GM06990 (cell line): ENCODE results near the gene OR4D1.

ENCODE experiments used
- DNase-seq: peaks from one replicate; pipeline ENCODE4 v3.0.0-alpha.2; 2011; ENCODE audit not compliant: insufficient read length; ENCODE audit errors: extremely low read depth
- H3K27me3 ChIP-seq: replicated peaks from 2 replicates; pipeline ENCODE4 v1.6.0; 2011; ENCODE audit warnings: low read length; ENCODE audit not compliant: control insufficient read depth, insufficient read depth
- H3K36me3 ChIP-seq: 2 replicates; pipeline ENCODE4 v1.5.1; 2011; ENCODE audit warnings: low read length; ENCODE audit not compliant: control insufficient read depth, insufficient read depth
- H3K4me3 ChIP-seq: replicated peaks from 2 replicates; pipeline ENCODE4 v1.5.1; 2011; ENCODE audit warnings: low read depth, mild to moderate bottlenecking, control low read depth, low read length
- TF ChIP-seq, protein P1 (sequence below): IDR thresholded peaks from 2 replicates; pipeline ENCODE4 v1.5.1; 2011; ENCODE audit warnings: low read length, control low read depth, mild to moderate bottlenecking, inconsistent platforms; ENCODE audit not compliant: insufficient read depth, poor library complexity, severe bottlenecking

Gene OR4D1

DNA sequence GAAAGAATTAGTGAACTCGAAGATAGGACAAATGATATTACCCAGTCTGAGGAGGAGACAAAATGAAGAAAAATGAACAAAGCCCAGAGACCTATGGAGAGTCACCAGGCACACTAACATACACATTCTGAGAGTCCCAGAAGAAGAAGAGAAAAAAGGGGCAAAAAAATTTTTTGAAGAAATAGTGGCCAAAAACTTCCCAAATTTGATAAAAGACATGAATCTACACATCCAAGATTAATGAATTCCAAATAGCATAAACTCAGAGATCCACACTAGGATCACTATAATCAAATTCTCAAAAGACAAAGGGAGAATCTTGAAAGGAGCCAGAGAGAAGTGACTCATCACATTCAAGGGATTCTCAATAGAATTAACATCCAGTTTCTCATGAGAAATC is 3.4 kb upstream of the OR4D1 start:
- no peaks in the 10 kb centered on the region for H3K27me3 ChIP-seq
- no peak for DNase-seq
- H3K4me3 ChIP-seq: no peak overlapping the region
- no peaks in the 10 kb centered on the region for H3K36me3 ChIP-seq
- TF ChIP-seq, protein P1, sequence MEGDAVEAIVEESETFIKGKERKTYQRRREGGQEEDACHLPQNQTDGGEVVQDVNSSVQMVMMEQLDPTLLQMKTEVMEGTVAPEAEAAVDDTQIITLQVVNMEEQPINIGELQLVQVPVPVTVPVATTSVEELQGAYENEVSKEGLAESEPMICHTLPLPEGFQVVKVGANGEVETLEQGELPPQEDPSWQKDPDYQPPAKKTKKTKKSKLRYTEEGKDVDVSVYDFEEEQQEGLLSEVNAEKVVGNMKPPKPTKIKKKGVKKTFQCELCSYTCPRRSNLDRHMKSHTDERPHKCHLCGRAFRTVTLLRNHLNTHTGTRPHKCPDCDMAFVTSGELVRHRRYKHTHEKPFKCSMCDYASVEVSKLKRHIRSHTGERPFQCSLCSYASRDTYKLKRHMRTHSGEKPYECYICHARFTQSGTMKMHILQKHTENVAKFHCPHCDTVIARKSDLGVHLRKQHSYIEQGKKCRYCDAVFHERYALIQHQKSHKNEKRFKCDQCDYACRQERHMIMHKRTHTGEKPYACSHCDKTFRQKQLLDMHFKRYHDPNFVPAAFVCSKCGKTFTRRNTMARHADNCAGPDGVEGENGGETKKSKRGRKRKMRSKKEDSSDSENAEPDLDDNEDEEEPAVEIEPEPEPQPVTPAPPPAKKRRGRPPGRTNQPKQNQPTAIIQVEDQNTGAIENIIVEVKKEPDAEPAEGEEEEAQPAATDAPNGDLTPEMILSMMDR: no peak

DNA sequence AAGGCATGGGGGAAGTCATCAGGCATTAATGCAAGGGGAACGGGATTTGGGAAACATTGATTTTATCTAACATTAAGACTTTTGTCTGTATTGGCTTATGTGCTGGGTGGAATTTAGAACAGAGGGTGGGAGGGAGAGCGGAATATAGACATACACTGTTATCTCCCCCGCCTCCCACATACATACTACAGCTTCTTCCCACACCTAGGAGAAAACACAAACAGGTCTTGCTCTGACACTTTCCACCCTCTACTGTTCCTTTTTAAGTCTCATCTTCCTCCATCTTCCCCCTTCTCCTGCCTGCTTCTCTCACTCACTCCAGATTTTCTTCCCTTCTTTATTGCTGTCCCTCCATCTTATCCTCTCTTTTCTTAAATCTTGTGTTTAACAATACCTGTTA is 425 bp downstream of the OR4D1 start:
- no peaks in the 10 kb centered on the region for H3K36me3 ChIP-seq
- no peaks in the 10 kb centered on the region; the same call in 1 of the 2 replicates for H3K27me3 ChIP-seq
- DNase-seq: no peak
- TF ChIP-seq, protein P1: no peak
- no peak overlapping the region for H3K4me3 ChIP-seq

DNA sequence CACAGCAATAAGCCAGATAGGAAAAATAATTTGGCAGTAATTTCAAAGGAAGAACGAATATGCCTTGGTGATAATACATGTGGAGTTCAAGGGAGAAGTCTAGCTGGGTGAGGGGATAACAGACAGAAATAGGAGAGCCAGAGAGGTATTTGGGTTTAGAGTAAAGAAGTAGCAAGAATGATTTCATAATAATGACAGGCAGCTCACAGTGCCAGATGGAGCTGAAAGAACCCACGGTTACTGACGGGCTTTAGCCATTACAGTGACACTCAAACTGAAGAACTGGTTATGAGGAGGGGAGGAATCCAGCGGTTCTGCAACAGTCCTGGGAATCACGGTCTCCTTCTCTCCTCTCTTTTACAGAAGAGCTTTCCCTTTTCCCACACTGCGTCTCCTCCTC is 2.2 kb downstream of the OR4D1 start:
- Histone ChIP-seq H3K36me3 (no peaks in the 10 kb centered on the region), H3K4me3 (no peak overlapping the region), H3K27me3 (no peaks in the 10 kb centered on the region; the same call in 1 of the 2 replicates)
- TF ChIP-seq, protein P1: no peak
- DNase-seq: no peak

DNA sequence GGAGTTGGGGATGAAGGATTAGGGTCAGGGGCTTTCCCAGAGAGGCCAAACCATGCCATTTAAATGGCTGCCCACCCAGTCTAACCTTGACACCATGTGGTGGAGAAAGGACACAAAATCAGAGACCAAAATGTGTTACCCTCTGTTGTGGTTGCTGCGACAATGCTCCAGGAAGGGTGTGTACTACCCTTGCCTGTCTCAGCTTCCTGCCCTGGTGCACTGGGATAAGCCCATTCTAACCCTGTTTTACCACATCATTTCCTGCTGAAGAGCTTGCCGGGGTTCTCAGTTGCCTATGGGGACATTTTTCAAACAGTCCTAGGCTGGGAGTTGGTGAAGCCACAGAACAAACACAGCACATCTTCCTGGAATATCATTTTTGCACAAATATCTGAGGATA is 4.9 kb downstream of the OR4D1 start:
- Histone ChIP-seq H3K27me3 (peaks cover 3% of the 10 kb centered on the region), H3K4me3 (no peak overlapping the region), H3K36me3 (no peaks in the 10 kb centered on the region)
- no peak for DNase-seq
- TF ChIP-seq, protein P1: no peak

DNA sequence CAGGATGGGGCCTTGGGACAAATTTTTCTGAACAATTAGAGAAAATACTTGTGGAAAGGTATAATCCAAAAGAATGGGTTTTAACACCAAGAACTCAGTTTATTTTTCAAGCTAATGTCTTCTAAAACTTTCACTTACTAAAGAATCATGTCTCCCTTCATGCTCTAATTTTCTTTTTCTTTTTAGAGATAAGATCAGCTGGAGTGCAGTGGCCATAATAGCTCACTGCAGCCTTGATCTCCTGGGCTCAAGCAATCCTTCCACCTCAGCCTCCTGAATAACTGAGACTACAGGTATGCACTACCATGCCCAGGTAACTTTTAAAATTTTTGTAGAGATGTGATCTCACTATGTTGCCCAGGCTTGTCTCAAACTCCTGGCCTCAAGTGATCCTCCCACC is 5.5 kb downstream of the OR4D1 start:
- no peak overlapping the region for H3K4me3 ChIP-seq
- H3K36me3 ChIP-seq: no peaks in the 10 kb centered on the region
- TF ChIP-seq, protein P1: no peak
- no peak for DNase-seq
- peaks cover 3% of the 10 kb centered on the region for H3K27me3 ChIP-seq
